PC-9 (cell line): ENCODE measurements around the gene NEK4. TPM values are rescaled to one million over a fixed set of nuclear protein-coding genes. Genes with fewer than 3 reads are reported as not detected.

Experiments used
- BruUV-seq: library from RNA; stranded (reverse); fragments of 400-500 nt; replicated peaks from 2 replicates; lab custom pipeline; 2021; lab: Mats Ljungman, UMichigan
- CTCF ChIA-PET: fragments of 300-600 bp; sonication (Branson Sonifier 250); formaldehyde crosslinking; loops from one replicate; lab custom pipeline; 2022; ENCODE audit warnings: antibody characterized with exemption; lab: Charles Lee
- POLR2A ChIA-PET: fragments of 300-600 bp; sonication (Branson Sonifier 250); formaldehyde crosslinking; loops from one replicate; lab custom pipeline; 2022; ENCODE audit warnings: antibody characterized with exemption; ENCODE audit not compliant: unreplicated experiment; lab: Charles Lee
- DNase-seq, 2 experiments: peaks; one replicate each; pipeline versions ENCODE4 v3.0.0 to v3.0.0-alpha.2; 2015 to 2022; ENCODE audit warnings: mixed read lengths in 1 of 2
- H2AFZ ChIP-seq: fragments of 200-600 bp; sonication (generic); 2 replicates; pipeline ENCODE4 v1.8.1; 2017; ENCODE audit warnings: antibody characterized with exemption
- H3F3A ChIP-seq: fragments of 200-600 bp; sonication (generic); 2 replicates; pipeline ENCODE4 v1.8.1; 2017; ENCODE audit warnings: antibody characterized with exemption, mild to moderate bottlenecking, low read depth; ENCODE audit not compliant: insufficient read depth
- H3K27ac ChIP-seq: fragments of 200-600 bp; sonication (generic); 2 replicates; pipeline ENCODE4 v1.6.1; 2016; ENCODE audit warnings: mixed run types
- H3K27me3 ChIP-seq: fragments of 200-600 bp; sonication (generic); 2 replicates; pipeline ENCODE4 v1.6.1; 2016; ENCODE audit warnings: low read depth, mixed run types; ENCODE audit not compliant: insufficient read depth
- H3K36me3 ChIP-seq: fragments of 200-600 bp; sonication (generic); 2 replicates; pipeline ENCODE4 v1.6.1; 2016; ENCODE audit warnings: low read depth, mixed run types
- H3K4me1 ChIP-seq: fragments of 200-600 bp; sonication (generic); replicated peaks from 2 replicates; pipeline ENCODE4 v1.6.1; 2016; ENCODE audit warnings: mixed run types; ENCODE audit not compliant: insufficient read depth
- H3K4me2 ChIP-seq: fragments of 200-600 bp; sonication (generic); 2 replicates; pipeline ENCODE4 v1.6.1; 2017; ENCODE audit warnings: mixed run types
- H3K4me3 ChIP-seq: fragments of 200-600 bp; sonication (generic); 2 replicates; pipeline ENCODE4 v1.6.1; 2016; ENCODE audit warnings: mixed run types
- H3K79me2 ChIP-seq: fragments of 200-600 bp; sonication (generic); 2 replicates; pipeline ENCODE4 v1.6.1; 2017; ENCODE audit warnings: low read depth, mixed run types
- H3K9me2 ChIP-seq: fragments of 200-600 bp; sonication (generic); 2 replicates; pipeline ENCODE4 v1.8.1; 2017; ENCODE audit warnings: mild to moderate bottlenecking; ENCODE audit not compliant: insufficient read depth
- H3K9me3 ChIP-seq: fragments of 200-600 bp; sonication (generic); 2 replicates; pipeline ENCODE4 v1.8.1; 2016; ENCODE audit warnings: low read depth; ENCODE audit not compliant: insufficient read depth
- H4K20me1 ChIP-seq: fragments of 200-600 bp; sonication (generic); 2 replicates; pipeline ENCODE4 v1.8.1; 2017; ENCODE audit not compliant: insufficient read depth
- EZH2 ChIP-seq: fragments of 200-600 bp; sonication (generic); IDR thresholded peaks from 2 replicates; pipeline ENCODE4 v1.8.0; 2017; ENCODE audit warnings: antibody characterized with exemption, low read depth
- intact Hi-C: fragments of 100-400 bp; cut with micrococcal nuclease; formaldehyde crosslinking; loops from one replicate; pipeline ENCODE4 v1.10.0; 2022; ENCODE audit not compliant: unreplicated experiment
- total RNA-seq: library from RNA; stranded (reverse); gene quantifications from 2 replicates; pipeline ENCODE4 v1.2.3, GENCODE V29; 2021
- TF ChIP-seq, protein P1 (sequence below): fragments of 200-600 bp; sonication (generic); conservative IDR thresholded peaks from 2 replicates; pipeline ENCODE4 v1.6.1; 2017; ENCODE audit warnings: mixed run types, antibody characterized with exemption, mild to moderate bottlenecking, moderate library complexity

NEK4 gene
- total RNA-seq, 1 experiment from 2014 or later, result 36.5 TPM

DNA sequence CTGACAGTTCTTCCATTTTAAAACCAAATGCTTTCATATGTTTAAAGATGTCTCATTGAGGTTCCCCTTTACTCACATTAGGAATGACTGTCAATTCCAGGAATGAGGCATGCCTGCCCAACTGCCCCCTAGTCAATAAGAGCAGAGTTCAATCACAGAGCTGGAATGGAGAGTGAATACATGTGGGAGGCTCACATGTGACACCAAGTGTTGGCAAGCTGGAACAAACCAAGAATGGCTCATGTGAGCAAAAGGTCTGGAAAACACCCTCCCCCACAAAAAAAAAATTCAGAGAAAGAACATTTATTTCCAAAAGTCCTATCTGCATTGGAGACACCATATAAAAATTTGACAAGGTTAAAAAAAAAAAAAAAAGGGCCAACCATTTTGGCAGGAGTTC lies 88.7 kb downstream of the NEK4 start:
- Histone ChIP-seq H3K27me3 (no peaks in the 10 kb centered on the region), H2AFZ (no peak overlapping the region), H3K9me2 (no peaks in the 10 kb centered on the region), H3K27ac (0 out of 2 replicates have a peak overlapping the region, but pooled peaks have one; percentile 16), H3K4me1 (peaks cover 24% of the 10 kb centered on the region), H3K9me3 (no peaks in the 10 kb centered on the region; the same call in 1 of the 2 replicates), H3K36me3 (peaks cover 25% of the 10 kb centered on the region), H4K20me1 (peaks cover 6% of the 10 kb centered on the region; the same call in 1 of the 2 replicates), H3K79me2 (peaks cover 54% of the 10 kb centered on the region), H3K4me2 (0 out of 2 replicates have a peak overlapping the region, but pooled peaks have one; percentile 28), H3K4me3 (no peak overlapping the region), H3F3A (peaks cover 18% of the 10 kb centered on the region; the same call in 1 of the 2 replicates)
- BruUV-seq, result no TSS peak
- POLR2A ChIA-PET, result interaction anchor here (0.7 kb wide), 3 partner anchors 240 to 1182 kb away, joined by 3 to 25 read pairs (median 8); no protein-coding TSS in a partner anchor
- TF ChIP-seq, protein P1, sequence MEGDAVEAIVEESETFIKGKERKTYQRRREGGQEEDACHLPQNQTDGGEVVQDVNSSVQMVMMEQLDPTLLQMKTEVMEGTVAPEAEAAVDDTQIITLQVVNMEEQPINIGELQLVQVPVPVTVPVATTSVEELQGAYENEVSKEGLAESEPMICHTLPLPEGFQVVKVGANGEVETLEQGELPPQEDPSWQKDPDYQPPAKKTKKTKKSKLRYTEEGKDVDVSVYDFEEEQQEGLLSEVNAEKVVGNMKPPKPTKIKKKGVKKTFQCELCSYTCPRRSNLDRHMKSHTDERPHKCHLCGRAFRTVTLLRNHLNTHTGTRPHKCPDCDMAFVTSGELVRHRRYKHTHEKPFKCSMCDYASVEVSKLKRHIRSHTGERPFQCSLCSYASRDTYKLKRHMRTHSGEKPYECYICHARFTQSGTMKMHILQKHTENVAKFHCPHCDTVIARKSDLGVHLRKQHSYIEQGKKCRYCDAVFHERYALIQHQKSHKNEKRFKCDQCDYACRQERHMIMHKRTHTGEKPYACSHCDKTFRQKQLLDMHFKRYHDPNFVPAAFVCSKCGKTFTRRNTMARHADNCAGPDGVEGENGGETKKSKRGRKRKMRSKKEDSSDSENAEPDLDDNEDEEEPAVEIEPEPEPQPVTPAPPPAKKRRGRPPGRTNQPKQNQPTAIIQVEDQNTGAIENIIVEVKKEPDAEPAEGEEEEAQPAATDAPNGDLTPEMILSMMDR, result peak; percentile 27; the same call in 1 of the 2 replicates
- no peak for TF ChIP-seq EZH2
- CTCF ChIA-PET, result no interaction called here
- DNase-seq, result peak; percentile 10 to 48
- intact Hi-C loops, result loop anchor here (5.0 kb wide), 1 partner anchor 255 kb away; no protein-coding TSS in a partner anchor

DNA sequence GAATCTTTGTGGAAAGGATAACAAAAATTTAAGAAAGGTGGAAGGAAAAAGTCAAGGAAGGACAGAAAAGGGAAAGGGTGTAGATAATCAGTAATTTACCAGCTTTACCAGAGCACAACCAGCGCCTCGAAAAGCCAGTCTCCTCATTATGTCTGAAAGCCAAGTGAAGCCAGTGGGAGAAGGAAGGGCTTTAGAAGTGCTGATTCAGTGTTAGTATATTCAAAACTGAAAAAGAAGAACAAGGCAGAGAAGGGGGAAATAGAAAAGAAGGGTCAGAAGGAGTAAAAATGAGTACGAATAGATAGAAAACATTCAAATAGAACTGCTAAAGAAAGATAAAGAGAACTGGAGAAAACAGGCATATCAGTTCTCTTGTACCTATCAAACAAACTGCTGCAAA lies 89.1 kb downstream of the NEK4 start:
- no peaks in the 10 kb centered on the region; the same call in 1 of the 2 replicates for H3K9me3 ChIP-seq
- no peak overlapping the region for H2AFZ ChIP-seq
- CTCF ChIA-PET, result no interaction called here
- no peaks in the 10 kb centered on the region for H3K9me2 ChIP-seq
- H3K4me3 ChIP-seq, result no peak overlapping the region
- peaks cover 22% of the 10 kb centered on the region for H3K4me1 ChIP-seq
- TF ChIP-seq EZH2, result no peak
- TF ChIP-seq, protein P1, result no peak
- H4K20me1 ChIP-seq, result peaks cover 2% of the 10 kb centered on the region; the same call in 1 of the 2 replicates
- no peaks in the 10 kb centered on the region for H3K27me3 ChIP-seq
- peaks cover 14% of the 10 kb centered on the region; the same call in 1 of the 2 replicates for H3F3A ChIP-seq
- H3K4me2 ChIP-seq, result 0 out of 2 replicates have a peak overlapping the region, but pooled peaks have one; percentile 28
- DNase-seq, result no peak
- intact Hi-C loops, result loop anchor here (5.0 kb wide), 1 partner anchor 254 kb away; no protein-coding TSS in a partner anchor
- BruUV-seq, result no TSS peak
- peaks cover 20% of the 10 kb centered on the region for H3K36me3 ChIP-seq
- H3K27ac ChIP-seq, result 0 out of 2 replicates have a peak overlapping the region, but pooled peaks have one; percentile 16
- POLR2A ChIA-PET, result interaction anchor here (0.7 kb wide), 3 partner anchors 240 to 1181 kb away, joined by 3 to 25 read pairs (median 8); no protein-coding TSS in a partner anchor
- H3K79me2 ChIP-seq, result peaks cover 50% of the 10 kb centered on the region

DNA sequence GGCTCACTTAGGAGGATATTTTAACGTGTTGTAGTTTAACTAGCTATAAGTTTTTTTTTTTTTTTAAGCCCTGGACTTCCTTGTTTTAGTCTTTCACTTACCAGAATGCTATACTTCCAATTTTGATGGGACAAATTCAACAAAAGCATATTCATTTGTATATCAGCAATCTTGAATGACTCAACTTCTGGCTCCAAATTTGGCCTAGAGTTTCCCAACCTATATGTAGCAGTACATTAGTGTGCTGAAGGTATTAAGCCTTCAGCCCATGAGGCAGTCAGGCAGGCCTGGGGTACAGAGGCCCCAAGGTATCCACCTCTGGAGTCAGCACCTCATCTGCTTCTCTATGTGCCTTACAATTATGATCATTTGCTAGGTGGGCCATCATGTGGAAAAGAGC lies 90.9 kb downstream of the NEK4 start:
- Histone ChIP-seq H2AFZ (no peak overlapping the region), H4K20me1 (no peaks in the 10 kb centered on the region), H3K36me3 (peaks cover 23% of the 10 kb centered on the region; the same call in 1 of the 2 replicates), H3K79me2 (peaks cover 37% of the 10 kb centered on the region), H3K4me3 (no peak overlapping the region), H3K4me2 (no peak overlapping the region), H3K9me2 (no peaks in the 10 kb centered on the region), H3K27me3 (no peaks in the 10 kb centered on the region), H3K27ac (no peak overlapping the region), H3K9me3 (no peaks in the 10 kb centered on the region; the same call in 1 of the 2 replicates), H3F3A (peaks cover 6% of the 10 kb centered on the region; the same call in 1 of the 2 replicates), H3K4me1 (peaks cover 21% of the 10 kb centered on the region)
- TF ChIP-seq, protein P1, result no peak
- no peak for TF ChIP-seq EZH2
- intact Hi-C loops, result loop anchor here (5.0 kb wide), 1 partner anchor 253 kb away; no protein-coding TSS in a partner anchor
- no TSS peak for BruUV-seq
- CTCF ChIA-PET, result interaction anchor here (0.6 kb wide), 1 partner anchor 39 kb away, joined by 3 read pairs; no protein-coding TSS in a partner anchor
- POLR2A ChIA-PET, result no interaction called here
- no peak for DNase-seq
